Measurements from ENCODE around the gene PKD1.

PKD1 gene

DNA sequence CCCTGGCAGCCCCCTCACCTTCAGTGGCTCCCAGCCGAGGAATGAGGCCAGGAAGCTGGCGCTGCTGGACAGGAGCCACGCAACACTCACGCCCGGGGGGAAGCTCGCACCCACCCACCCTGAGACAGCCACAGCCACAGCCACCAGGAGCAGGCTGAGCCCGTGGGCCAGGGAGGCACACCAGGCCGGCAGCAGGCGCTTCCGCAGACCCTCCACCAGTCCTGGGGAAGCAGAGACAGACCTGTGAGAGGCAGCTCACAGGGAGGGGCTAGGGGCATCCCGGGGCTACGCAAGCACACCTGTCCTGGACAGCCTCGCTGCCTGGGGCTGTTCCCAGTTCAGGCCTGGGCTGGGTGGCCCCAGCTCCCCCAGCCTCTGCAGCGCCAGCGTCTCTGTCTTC is 41.9 kb downstream of the PKD1 start:
- H3K27me3 ChIP-seq = no peaks in the 10 kb centered on the region
- H3K9me3 ChIP-seq = no peaks in the 10 kb centered on the region; the same call in 1 of the 2 replicates
- H3K36me3 ChIP-seq = peaks cover 44% of the 10 kb centered on the region
- H3K4me3 ChIP-seq (ENCODE audit: low read depth, low read length) = no peak overlapping the region
- H3K4me1 ChIP-seq = no peaks in the 10 kb centered on the region
- TF ChIP-seq, protein P1, sequence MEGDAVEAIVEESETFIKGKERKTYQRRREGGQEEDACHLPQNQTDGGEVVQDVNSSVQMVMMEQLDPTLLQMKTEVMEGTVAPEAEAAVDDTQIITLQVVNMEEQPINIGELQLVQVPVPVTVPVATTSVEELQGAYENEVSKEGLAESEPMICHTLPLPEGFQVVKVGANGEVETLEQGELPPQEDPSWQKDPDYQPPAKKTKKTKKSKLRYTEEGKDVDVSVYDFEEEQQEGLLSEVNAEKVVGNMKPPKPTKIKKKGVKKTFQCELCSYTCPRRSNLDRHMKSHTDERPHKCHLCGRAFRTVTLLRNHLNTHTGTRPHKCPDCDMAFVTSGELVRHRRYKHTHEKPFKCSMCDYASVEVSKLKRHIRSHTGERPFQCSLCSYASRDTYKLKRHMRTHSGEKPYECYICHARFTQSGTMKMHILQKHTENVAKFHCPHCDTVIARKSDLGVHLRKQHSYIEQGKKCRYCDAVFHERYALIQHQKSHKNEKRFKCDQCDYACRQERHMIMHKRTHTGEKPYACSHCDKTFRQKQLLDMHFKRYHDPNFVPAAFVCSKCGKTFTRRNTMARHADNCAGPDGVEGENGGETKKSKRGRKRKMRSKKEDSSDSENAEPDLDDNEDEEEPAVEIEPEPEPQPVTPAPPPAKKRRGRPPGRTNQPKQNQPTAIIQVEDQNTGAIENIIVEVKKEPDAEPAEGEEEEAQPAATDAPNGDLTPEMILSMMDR (IDR thresholded peaks at IDR 0.05; ENCODE audit: low read depth, low read length) = no peak
- DNase-seq = no peak

DNA sequence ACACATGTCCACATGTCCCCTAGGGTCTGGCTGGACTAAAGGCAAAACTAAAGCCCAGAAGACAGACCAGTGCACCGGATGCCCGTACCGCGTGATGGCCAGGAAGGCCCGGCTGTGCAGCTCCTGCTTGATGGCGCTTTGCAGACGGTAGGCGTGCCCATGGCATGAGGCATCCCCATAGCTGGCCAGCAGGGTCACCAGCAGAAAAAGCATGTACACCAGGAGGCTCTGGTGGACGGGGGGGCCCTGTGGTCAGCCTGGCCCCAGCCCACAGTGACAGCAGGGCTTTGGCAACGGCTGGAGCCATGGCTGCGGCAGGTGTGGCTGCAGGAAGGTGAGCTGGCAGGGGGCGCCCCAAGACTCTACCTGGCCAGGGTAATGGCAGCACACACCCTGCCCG is 42.8 kb downstream of the PKD1 start:
- TF ChIP-seq, protein P1 (IDR thresholded peaks at IDR 0.05; ENCODE audit: low read depth, low read length) = no peak
- Histone ChIP-seq H3K27me3 (no peaks in the 10 kb centered on the region), H3K9me3 (no peaks in the 10 kb centered on the region; the same call in 1 of the 2 replicates), H3K36me3 (peaks cover 50% of the 10 kb centered on the region), H3K4me3 (ENCODE audit: low read depth, low read length) (no peak overlapping the region), H3K4me1 (no peaks in the 10 kb centered on the region)
- no peak for DNase-seq

DNA sequence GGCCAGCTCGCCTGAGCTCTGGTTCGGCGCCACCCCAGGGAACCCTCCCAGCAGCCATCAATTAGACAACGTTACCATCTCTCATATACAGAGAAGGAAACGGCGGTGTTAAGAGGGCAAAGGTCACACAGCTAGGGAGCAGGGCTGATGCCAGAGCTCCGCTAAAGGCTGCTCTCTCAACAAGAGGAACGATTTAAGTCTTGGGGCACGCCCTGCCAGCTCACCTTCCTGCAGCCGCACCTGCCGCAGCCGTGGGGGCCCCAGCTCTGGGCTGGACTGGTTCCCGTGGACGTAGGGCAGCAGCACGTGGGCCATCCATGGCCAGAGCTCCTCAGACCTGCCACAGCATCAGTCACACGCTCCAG is 43.5 kb downstream of the PKD1 start:
- H3K9me3 ChIP-seq = no peaks in the 10 kb centered on the region; the same call in 1 of the 2 replicates
- TF ChIP-seq, protein P1 (IDR thresholded peaks at IDR 0.05; ENCODE audit: low read depth, low read length) = no peak
- H3K27me3 ChIP-seq = no peaks in the 10 kb centered on the region
- no peak for DNase-seq
- peaks cover 54% of the 10 kb centered on the region for H3K36me3 ChIP-seq
- no peaks in the 10 kb centered on the region for H3K4me1 ChIP-seq
- H3K4me3 ChIP-seq (ENCODE audit: low read depth, low read length) = no peak overlapping the region

DNA sequence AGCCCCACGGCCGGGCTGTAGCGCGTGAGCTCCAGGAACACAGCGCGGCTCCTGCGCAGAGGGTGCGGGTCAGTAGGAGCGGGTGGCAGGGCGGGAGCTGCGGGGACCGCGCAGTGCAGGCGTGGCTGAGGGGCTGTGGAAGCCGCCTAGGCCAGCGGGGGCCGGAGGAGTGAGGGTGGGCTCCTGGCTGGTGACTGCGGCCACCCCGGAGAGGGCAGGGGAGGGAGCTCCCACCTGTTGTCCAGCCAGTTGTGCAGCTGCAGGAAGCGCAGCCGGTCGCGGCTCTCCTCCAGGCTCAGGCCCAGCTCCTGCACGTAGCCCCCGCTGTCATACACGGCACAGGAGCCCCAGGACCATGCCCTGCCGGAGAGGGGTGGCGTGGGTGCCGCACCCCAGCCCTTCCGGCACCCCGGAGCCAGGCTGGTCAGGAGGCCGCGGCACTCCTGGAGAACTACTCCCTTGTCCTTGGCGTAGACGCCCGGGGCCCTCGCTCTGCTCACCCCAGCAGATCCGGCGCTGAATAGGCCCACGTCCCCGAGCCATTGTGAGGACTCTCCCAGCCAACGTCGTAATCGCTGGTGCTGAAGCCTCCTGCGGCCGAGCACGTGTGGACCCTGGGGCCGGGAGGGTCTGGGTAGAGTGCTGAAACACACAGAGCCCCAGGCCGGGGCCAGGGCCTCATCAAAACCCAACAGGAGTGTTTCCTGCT is 44.0 kb downstream of the PKD1 start:
- Histone ChIP-seq H3K4me3 (ENCODE audit: low read depth, low read length) (no peak overlapping the region), H3K27me3 (no peaks in the 10 kb centered on the region), H3K9me3 (no peaks in the 10 kb centered on the region; the same call in 1 of the 2 replicates), H3K36me3 (peaks cover 57% of the 10 kb centered on the region), H3K4me1 (no peaks in the 10 kb centered on the region)
- no peak for DNase-seq
- TF ChIP-seq, protein P1 (IDR thresholded peaks at IDR 0.05; ENCODE audit: low read depth, low read length) = no peak

DNA sequence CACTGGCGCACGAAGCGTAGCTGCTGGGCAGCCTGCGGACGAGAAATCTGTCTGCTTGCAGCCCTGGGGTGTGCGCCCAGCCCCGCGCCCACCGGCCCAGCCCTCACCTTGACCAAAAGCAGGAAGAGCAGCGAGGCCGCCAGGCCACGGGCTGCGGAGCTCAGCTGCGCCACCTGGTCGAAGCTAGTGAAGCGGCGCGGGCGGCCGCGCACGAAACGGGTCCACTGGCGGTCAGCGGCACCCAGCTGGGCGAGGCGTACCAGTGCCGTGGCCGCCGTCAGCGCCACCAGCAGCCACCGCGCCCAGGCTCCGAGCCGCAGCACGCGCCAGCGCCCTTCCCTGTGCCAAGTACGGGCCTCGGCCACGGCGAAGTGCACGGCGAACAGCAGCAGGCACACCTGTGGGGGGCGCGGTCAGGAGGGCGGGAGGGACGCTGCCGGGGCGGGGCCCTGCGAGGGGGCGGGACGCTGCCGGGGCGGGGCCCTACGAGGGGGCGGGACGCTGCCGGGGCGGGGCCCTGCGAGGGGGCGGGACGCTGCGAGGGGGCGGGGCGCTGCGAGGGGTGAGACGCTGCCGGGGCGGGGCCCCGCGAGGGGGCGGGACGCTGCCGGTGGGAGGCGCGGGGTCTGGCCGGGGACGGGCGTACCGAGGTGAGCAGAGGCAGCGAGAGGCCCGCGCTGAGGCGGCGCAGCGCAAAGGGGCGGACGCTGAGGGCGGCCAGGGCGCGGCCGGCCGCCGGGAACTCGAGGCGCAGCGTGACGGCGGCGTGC is 44.7 kb downstream of the PKD1 start:
- Histone ChIP-seq H3K9me3 (no peaks in the 10 kb centered on the region; the same call in 1 of the 2 replicates), H3K4me1 (no peaks in the 10 kb centered on the region; the same call in 1 of the 2 replicates), H3K36me3 (peaks cover 61% of the 10 kb centered on the region), H3K4me3 (ENCODE audit: low read depth, low read length) (no peak overlapping the region), H3K27me3 (no peaks in the 10 kb centered on the region)
- TF ChIP-seq, protein P1 (IDR thresholded peaks at IDR 0.05; ENCODE audit: low read depth, low read length) = no peak
- DNase-seq = no peak

DNA sequence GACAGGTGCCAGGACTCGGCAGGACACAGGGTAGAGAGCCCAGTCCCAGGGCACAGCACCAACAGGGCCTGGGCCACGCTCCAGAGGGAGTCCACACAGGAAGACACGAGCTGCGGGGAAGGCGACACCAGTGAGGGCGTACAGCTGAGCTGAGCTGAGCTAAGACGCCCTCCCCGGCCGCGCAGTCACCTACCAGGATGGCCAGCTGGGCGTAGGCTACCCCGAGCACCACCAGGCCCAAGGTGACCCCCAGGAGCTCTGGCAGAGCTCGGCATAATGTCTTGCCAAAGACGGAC is 45.3 kb downstream of the PKD1 start:
- Histone ChIP-seq H3K36me3 (peaks cover 60% of the 10 kb centered on the region), H3K4me3 (ENCODE audit: low read depth, low read length) (no peak overlapping the region), H3K27me3 (no peaks in the 10 kb centered on the region), H3K4me1 (peaks cover 4% of the 10 kb centered on the region; the same call in 1 of the 2 replicates), H3K9me3 (no peaks in the 10 kb centered on the region)
- no peak for DNase-seq
- TF ChIP-seq, protein P1 (IDR thresholded peaks at IDR 0.05; ENCODE audit: low read depth, low read length) = no peak
